ENCODE results near the gene ZFHX3. TPM values are rescaled to one million over a fixed set of nuclear protein-coding genes. Genes with fewer than 3 reads are reported as not detected.

The ZFHX3 gene
- total RNA-seq, 2 donors from 2014 or later, result 0.79 to 2.2 TPM

GRCh38 chr16:73056448-73056847 lies 8.5 kb upstream of the ZFHX3 start:
- H3K4me3 Mint-ChIP-seq, result no peak overlapping the region
- no peak overlapping the region for H3K27ac Mint-ChIP-seq
- H3K27me3 Mint-ChIP-seq (ENCODE audit: insufficient read depth), result peaks cover 28% of the 10 kb centered on the region
- H3K4me3 ChIP-seq (ENCODE audit: low read length), result no peak overlapping the region
- H3K27me3 ChIP-seq (ENCODE audit: control insufficient read depth, insufficient read depth, low read length, poor library complexity, severe bottlenecking), result peaks cover 88% of the 10 kb centered on the region
- H3K9me3 ChIP-seq (ENCODE audit: control insufficient read depth, low read length), result no peaks in the 10 kb centered on the region
- peaks cover 6% of the 10 kb centered on the region for H3K4me1 ChIP-seq (ENCODE audit: control insufficient read depth, insufficient read depth, low read length)
- peaks cover 15% of the 10 kb centered on the region for H3K4me1 Mint-ChIP-seq
- H3K9me3 Mint-ChIP-seq, result no peaks in the 10 kb centered on the region
- no peaks in the 10 kb centered on the region for H3K36me3 ChIP-seq (ENCODE audit: control insufficient read depth, insufficient read depth, low read length)
- no peaks in the 10 kb centered on the region for H3K36me3 Mint-ChIP-seq (ENCODE audit: low read depth)
- H3K9ac ChIP-seq (ENCODE audit: extremely low read depth, low read length, poor library complexity, severe bottlenecking), result no peak overlapping the region
- WGBS, 2 experiments (ENCODE audit: insufficient coverage in 1 of 2, insufficient read length in 1 of 2), result 9 to 13% methylated on average over 5 to 6 of the region's 7 CpGs
- TF ChIP-seq, protein P1, sequence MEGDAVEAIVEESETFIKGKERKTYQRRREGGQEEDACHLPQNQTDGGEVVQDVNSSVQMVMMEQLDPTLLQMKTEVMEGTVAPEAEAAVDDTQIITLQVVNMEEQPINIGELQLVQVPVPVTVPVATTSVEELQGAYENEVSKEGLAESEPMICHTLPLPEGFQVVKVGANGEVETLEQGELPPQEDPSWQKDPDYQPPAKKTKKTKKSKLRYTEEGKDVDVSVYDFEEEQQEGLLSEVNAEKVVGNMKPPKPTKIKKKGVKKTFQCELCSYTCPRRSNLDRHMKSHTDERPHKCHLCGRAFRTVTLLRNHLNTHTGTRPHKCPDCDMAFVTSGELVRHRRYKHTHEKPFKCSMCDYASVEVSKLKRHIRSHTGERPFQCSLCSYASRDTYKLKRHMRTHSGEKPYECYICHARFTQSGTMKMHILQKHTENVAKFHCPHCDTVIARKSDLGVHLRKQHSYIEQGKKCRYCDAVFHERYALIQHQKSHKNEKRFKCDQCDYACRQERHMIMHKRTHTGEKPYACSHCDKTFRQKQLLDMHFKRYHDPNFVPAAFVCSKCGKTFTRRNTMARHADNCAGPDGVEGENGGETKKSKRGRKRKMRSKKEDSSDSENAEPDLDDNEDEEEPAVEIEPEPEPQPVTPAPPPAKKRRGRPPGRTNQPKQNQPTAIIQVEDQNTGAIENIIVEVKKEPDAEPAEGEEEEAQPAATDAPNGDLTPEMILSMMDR (conservative IDR thresholded peaks at IDR 0.05), result no peak
- peak; percentile 30 for DNase-seq
- peak overlapping the region; percentile 39 for H3K27ac ChIP-seq (ENCODE audit: low read depth, low read length)

GRCh38 chr16:73054813-73055482 lies 7.0 kb upstream of the ZFHX3 start:
- Histone ChIP-seq H3K4me3 (ENCODE audit: low read length) (no peak overlapping the region), H3K27ac (ENCODE audit: low read depth, low read length) (peak overlapping the region; percentile 82), H3K36me3 (ENCODE audit: control insufficient read depth, insufficient read depth, low read length) (no peaks in the 10 kb centered on the region), H3K9ac (ENCODE audit: extremely low read depth, low read length, poor library complexity, severe bottlenecking) (no peak overlapping the region), H3K4me1 (ENCODE audit: control insufficient read depth, insufficient read depth, low read length) (peaks cover 6% of the 10 kb centered on the region), H3K9me3 (ENCODE audit: control insufficient read depth, low read length) (no peaks in the 10 kb centered on the region), H3K27me3 (ENCODE audit: control insufficient read depth, insufficient read depth, low read length, poor library complexity, severe bottlenecking) (peaks cover 88% of the 10 kb centered on the region)
- no peak for DNase-seq
- H3K4me1 Mint-ChIP-seq, result peaks cover 15% of the 10 kb centered on the region
- H3K27me3 Mint-ChIP-seq (ENCODE audit: insufficient read depth), result peaks cover 13% of the 10 kb centered on the region
- no peaks in the 10 kb centered on the region for H3K36me3 Mint-ChIP-seq (ENCODE audit: low read depth)
- H3K27ac Mint-ChIP-seq, result no peak overlapping the region
- no peaks in the 10 kb centered on the region for H3K9me3 Mint-ChIP-seq
- WGBS, 2 experiments (ENCODE audit: insufficient coverage in 1 of 2, insufficient read length in 1 of 2), result 0% methylated on average over 1 of the region's 5 CpGs; no CpG with 5 or more reads in 1 of the 2 experiments
- no peak overlapping the region for H3K4me3 Mint-ChIP-seq
- TF ChIP-seq, protein P1 (conservative IDR thresholded peaks at IDR 0.05), result no peak

DNA sequence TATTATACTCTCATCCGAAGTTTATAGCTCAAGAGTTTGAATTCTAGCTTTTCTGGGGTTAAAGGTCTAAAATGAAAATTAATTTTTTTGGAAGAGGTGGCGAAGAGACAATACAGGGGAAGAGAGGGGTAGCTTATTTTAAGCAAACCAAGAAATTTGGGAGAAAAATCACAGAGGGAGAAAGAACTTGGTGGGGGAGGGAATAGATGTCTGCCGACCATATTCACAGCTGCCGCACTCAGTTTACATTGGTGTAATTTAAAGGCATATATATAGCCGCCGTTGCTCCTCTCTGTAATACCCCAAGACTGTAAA lies 6.5 kb upstream of the ZFHX3 start:
- Histone ChIP-seq H3K9me3 (ENCODE audit: control insufficient read depth, low read length) (no peaks in the 10 kb centered on the region), H3K36me3 (ENCODE audit: control insufficient read depth, insufficient read depth, low read length) (no peaks in the 10 kb centered on the region), H3K27me3 (ENCODE audit: control insufficient read depth, insufficient read depth, low read length, poor library complexity, severe bottlenecking) (peaks cover 88% of the 10 kb centered on the region), H3K4me3 (ENCODE audit: low read length) (no peak overlapping the region), H3K27ac (ENCODE audit: low read depth, low read length) (peak overlapping the region; percentile 82), H3K4me1 (ENCODE audit: control insufficient read depth, insufficient read depth, low read length) (peaks cover 6% of the 10 kb centered on the region), H3K9ac (ENCODE audit: extremely low read depth, low read length, poor library complexity, severe bottlenecking) (no peak overlapping the region)
- H3K27ac Mint-ChIP-seq, result no peak overlapping the region
- H3K4me1 Mint-ChIP-seq, result peaks cover 15% of the 10 kb centered on the region
- peaks cover 8% of the 10 kb centered on the region for H3K27me3 Mint-ChIP-seq (ENCODE audit: insufficient read depth)
- WGBS, 2 experiments (ENCODE audit: insufficient coverage in 1 of 2, insufficient read length in 1 of 2), result 15 to 29% methylated on average over 1 to 4 of the region's 6 CpGs
- H3K4me3 Mint-ChIP-seq, result no peak overlapping the region
- peak; percentile 23 for DNase-seq
- TF ChIP-seq, protein P1 (conservative IDR thresholded peaks at IDR 0.05), result no peak
- no peaks in the 10 kb centered on the region for H3K36me3 Mint-ChIP-seq (ENCODE audit: low read depth)
- H3K9me3 Mint-ChIP-seq, result no peaks in the 10 kb centered on the region
